22Rv1 (cell line): Measurements from ENCODE around the gene SPDYE18.
"Not testable (repeated sequence)": the region's sequence is repeated elsewhere in the genome, so short reads cannot be mapped to it uniquely, and the experiment has no call there.

Experiments
- ZFX ChIP-seq: fragments of 450-650 bp; IDR thresholded peaks from 2 replicates; pipeline ENCODE4 v1.6.1; 2017; ENCODE audit warnings: antibody characterized with exemption, borderline replicate concordance
- TF ChIP-seq, protein P1 (sequence below): fragments of 450-650 bp; IDR thresholded peaks from 2 replicates; pipeline ENCODE4 v1.5.1; 2017; ENCODE audit warnings: mild to moderate bottlenecking

DNA sequence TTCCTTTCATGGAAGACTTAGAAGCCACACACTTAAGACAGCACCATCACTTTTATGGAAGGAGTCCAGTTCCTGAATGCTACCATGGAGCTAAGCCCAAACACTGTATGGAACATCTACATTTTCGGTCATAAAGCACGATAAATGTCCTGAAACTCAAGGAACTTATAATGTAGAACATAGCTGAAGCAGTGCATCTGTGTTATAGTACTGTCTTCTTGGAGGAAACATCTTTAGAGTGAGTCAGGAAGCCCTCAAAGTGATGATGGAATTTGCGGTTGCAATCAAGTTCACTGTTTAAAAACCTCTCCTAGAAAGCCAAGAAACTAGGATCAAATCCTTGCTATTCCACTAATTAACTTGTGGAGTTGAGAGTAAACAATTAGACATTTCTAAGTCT, 43.5 kb upstream of the SPDYE18 start:
- TF ChIP-seq, protein P1, sequence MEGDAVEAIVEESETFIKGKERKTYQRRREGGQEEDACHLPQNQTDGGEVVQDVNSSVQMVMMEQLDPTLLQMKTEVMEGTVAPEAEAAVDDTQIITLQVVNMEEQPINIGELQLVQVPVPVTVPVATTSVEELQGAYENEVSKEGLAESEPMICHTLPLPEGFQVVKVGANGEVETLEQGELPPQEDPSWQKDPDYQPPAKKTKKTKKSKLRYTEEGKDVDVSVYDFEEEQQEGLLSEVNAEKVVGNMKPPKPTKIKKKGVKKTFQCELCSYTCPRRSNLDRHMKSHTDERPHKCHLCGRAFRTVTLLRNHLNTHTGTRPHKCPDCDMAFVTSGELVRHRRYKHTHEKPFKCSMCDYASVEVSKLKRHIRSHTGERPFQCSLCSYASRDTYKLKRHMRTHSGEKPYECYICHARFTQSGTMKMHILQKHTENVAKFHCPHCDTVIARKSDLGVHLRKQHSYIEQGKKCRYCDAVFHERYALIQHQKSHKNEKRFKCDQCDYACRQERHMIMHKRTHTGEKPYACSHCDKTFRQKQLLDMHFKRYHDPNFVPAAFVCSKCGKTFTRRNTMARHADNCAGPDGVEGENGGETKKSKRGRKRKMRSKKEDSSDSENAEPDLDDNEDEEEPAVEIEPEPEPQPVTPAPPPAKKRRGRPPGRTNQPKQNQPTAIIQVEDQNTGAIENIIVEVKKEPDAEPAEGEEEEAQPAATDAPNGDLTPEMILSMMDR = not testable (repeated sequence)
- not testable (repeated sequence) for TF ChIP-seq ZFX
